Skeletal muscle cell (primary cell): ENCODE measurements around the gene TMEM39A.

Experiments
- DNase-seq: peaks from one replicate; pipeline ENCODE4 v3.0.0-alpha.2; 2010; ENCODE audit warnings: low read depth
- H3K4me3 ChIP-seq: 2 replicates; pipeline ENCODE4 v1.5.1; 2011; ENCODE audit warnings: low read depth, mild to moderate bottlenecking, control low read depth, low read length, moderate library complexity

TMEM39A gene

GRCh38 chr3:119463171-119464169 is at the start of gene TMEM39A:
TSS of gene TMEM39A (minus strand) at chr3:119463615. CDS start at chr3:119462074, 1,541 bp downstream.
- H3K4me3 ChIP-seq, result peak within 1 kb of the TSS; percentile 100
- peak; percentile 94 for DNase-seq

GRCh38 chr3:119510690-119511089 is 47.3 kb upstream of the TMEM39A start:
- no peak for DNase-seq
- no peak overlapping the region for H3K4me3 ChIP-seq

DNA sequence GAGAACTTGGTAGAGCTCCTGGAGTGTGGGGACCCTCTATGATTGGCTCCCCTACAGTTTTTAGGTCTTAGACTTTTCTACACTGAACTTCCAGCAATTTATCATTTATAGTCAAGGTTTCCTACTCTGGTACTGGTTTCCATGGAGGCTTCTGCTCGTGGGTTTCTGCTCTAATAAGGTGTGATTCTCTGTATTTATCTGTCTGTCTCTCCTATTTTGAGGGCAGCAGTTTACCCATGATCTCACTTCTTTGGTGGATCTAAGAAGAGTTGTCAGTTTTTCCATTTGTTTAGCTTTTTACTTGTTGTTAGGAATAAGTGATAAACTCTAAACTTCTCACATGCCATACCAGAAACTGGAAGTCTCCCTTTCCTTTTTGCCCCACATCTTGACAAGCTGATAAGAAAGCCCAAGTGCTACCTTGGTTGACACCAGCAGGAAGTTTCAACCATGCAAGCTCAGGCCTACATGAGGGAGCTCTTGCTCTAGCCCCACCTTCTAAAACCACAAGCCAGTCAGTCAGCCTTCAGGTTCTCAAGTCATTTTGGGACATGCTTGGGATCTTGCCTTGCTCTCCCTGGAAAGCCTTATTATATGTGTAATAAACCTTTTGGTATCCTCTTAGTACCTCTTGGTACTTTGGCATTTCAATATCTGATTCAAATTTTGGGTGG is 44.9 kb upstream of the TMEM39A start:
- DNase-seq, result no peak

DNA sequence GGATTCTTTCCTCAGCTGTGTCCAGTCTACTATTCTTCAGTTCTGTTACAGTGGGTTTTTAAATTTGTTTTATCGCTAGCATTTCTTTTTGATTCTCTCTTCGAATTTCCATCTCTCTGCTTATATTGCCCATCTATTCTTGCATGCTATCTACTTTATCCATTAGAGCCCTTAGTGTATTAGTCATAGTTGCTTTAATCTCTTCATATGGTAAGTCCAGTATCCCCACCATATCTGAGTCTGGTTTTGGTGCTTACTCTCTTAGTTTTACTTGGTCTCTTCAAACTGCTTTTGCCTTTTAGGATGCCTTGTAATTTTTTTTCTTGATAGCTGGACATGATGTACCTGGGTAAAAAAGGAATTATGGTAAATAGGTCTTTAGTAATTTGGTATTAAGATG is 44.0 kb upstream of the TMEM39A start:
- no peak overlapping the region for H3K4me3 ChIP-seq
- no peak for DNase-seq

More for the DNA sequence above, 44.9 kb upstream of the TMEM39A start:
- no peak overlapping the region for H3K4me3 ChIP-seq

- no peak for DNase-seq
- H3K4me3 ChIP-seq, result no peak overlapping the region
Measured at GRCh38 chr3:119506631-119507030, 43.2 kb upstream of the TMEM39A start.

GRCh38 chr3:119500901-119501300 is 37.5 kb upstream of the TMEM39A start:
- DNase-seq, result no peak
- H3K4me3 ChIP-seq, result no peak overlapping the region

DNA sequence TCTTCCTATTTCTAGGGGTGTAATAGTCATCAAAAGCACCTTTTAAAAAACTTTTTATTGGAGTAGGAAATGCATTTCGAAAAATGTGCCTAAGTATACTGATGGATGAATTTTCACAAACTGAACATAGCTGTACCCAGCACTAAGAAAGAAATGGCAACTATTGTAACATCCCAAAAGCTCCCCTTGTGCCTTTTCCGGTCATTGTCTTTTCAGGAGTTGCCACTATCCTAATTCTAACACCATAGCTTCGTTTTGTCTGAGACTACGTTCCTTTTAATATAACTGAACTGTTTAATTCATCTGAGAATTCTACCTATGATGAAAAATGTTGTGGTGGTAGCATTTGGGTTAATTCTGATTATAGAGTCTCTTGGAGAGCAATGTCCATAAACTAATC is 36.9 kb upstream of the TMEM39A start:
- no peak overlapping the region for H3K4me3 ChIP-seq
- DNase-seq, result no peak

DNA sequence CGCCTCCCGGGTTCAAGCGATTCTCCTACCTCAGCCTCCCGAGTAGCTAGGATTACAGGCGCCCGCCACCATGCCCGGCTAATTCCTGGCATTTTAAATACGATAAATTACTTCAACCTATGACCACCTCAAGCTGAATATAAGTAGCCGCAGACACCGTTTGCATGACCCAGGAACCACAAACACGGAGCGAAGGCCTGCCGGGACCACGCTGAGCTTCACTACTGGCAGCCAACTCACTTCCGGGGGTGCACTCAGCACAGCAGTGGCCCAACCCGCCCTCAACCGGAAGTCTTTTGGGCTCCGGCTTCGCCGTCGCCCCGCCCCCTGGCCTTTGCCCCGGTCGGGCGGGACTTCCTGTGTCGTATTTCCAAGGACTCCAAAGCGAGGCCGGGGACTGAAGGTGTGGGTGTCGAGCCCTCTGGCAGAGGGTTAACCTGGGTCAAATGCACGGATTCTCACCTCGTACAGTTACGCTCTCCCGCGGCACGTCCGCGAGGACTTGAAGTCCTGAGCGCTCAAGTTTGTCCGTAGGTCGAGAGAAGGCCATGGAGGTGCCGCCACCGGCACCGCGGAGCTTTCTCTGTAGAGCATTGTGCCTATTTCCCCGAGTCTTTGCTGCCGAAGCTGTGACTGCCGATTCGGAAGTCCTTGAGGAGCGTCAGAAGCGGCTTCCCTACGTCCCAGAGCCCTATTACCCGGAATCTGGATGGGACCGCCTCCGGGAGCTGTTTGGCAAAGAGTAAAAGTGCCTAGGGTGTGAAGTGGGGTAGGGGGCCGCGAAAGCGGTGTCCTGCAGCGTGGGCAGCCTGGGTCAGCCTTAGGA is 35.0 kb upstream of the TMEM39A start, which contains the start of gene TIMMDC1:
TSS of gene TIMMDC1 (plus strand) at position 362 of the 826 bp plus-strand sequence. CDS start at position 549, 187 bp downstream.
- peak within 1 kb of the TSS; percentile 99 for H3K4me3 ChIP-seq
- peak; percentile 84 for DNase-seq

DNA sequence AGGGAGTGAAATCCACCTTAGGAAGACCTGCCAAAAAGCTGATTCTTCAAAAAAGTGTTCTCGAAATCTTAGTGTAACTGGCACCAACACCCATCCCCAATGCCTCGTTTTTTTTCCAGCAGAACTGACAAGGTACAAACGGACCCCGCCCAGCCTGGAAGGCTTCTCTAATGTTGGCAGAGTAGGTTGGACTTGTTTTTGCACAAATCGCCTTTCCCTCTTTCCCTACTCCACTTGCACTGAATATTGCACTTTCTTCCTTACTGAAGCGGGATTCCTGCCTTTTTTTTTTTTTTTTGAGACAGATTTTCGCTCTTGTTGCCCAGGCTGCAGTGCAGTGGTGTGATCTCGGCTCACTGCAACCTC is 34.4 kb upstream of the TMEM39A start:
- peak overlapping the region; percentile 99 for H3K4me3 ChIP-seq
- DNase-seq, result no peak

DNA sequence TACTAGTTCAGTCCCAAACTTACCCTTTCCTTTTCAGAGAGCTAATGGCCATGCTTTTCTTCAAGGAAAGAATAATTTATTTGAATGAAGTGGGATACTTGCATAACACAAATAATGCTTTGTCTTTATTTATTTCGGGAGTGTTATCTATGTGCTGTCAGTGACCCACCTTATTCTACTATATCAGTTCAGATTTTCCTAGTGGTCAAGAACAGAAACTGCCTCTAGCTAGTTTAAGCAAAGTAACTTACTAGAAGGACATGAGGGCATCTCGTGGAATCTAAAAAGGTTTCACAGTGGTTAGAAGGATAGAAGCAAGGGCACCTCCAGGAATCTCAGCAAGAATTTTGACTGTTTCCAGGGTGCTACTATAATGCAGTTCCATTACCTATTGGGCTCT is 31.2 kb upstream of the TMEM39A start:
- no peak for DNase-seq
- H3K4me3 ChIP-seq, result no peak overlapping the region

GRCh38 chr3:119492810-119493209 is 29.4 kb upstream of the TMEM39A start:
- no peak overlapping the region for H3K4me3 ChIP-seq
- DNase-seq, result no peak

DNA sequence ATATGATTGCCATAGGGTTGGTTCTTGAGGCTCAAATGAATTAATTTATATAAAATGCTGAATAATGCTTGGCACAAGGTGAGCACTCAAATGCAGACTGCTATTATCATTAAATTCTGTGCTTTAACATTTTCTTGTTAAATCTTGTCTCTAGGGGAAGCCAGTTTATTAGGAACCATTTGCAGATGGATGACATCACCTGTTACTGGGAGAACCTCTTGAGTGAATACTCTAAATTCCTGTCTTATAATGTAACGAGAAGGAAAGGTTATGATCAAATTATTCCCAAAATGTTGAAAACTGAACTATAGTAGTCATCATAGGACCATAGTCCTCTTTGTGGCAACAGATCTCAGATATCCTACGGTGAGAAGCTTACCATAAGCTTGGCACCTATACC is 28.7 kb upstream of the TMEM39A start:
- H3K4me3 ChIP-seq, result no peak overlapping the region
- no peak for DNase-seq

- no peak for DNase-seq
- no peak overlapping the region for H3K4me3 ChIP-seq
Measured at GRCh38 chr3:119490153-119490552, 26.7 kb upstream of the TMEM39A start.

DNA sequence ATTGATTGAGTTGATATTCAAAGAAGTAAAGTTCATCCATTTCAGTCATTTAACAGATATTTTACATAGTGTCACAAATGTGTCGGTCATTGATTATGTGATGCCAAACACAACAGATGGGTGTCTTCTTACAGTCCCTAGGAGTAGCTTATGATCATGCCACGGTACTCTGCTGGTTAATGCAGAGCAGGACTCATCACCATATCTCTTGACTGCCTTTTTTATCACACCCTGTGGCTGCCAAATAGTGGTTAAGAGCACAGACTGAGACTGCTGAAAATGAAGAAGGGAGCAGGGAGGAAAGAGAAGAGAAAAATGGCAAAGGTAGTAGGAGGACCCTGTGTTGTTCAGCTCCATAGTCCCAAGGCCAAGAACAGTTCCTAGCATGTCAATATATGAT is 22.1 kb upstream of the TMEM39A start:
- H3K4me3 ChIP-seq, result no peak overlapping the region
- no peak for DNase-seq

GRCh38 chr3:119483101-119483500 is 19.7 kb upstream of the TMEM39A start:
- no peak for DNase-seq
- no peak overlapping the region for H3K4me3 ChIP-seq

DNA sequence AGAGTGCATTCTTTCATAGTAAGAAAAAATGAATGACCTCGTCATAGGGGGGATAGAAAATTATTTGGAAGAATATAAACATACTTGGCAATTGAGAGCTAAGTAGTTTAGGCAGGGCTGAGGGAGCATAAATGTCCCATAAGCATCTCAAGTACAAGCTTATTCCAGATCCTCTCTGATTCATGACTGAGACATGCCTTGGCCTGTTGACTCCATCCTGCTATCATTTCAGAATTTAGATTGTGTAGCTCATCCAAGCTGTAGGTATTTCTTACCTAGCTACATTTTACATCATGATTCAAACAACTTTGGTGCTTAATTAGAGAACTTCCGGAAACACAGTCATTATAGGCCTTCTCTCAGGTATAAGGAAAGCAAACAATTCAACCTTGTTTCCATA is 17.7 kb upstream of the TMEM39A start:
- DNase-seq, result no peak
- H3K4me3 ChIP-seq, result no peak overlapping the region

GRCh38 chr3:119470866-119471265 is 7.5 kb upstream of the TMEM39A start:
- H3K4me3 ChIP-seq, result no peak overlapping the region
- no peak for DNase-seq

GRCh38 chr3:119469418-119470189 is 6.2 kb upstream of the TMEM39A start:
- no peak for DNase-seq
- peak overlapping the region; percentile 83 for H3K4me3 ChIP-seq

GRCh38 chr3:119468041-119468440 is 4.6 kb upstream of the TMEM39A start:
- H3K4me3 ChIP-seq, result peak overlapping the region; percentile 83
- no peak for DNase-seq
